Panc1 (cell line): ENCODE results near the gene CELF2. TPM values are rescaled to one million over a fixed set of nuclear protein-coding genes. Genes with fewer than 3 reads are reported as not detected.

Source experiments
- ATAC-seq: fragments of 200-7000 bp; cut with Tn5 transposase; 2 replicates; pipeline ENCODE4 v1.9.1; 2020; ENCODE audit warnings: mild to moderate bottlenecking, moderate library complexity
- BruUV-seq: library from RNA; stranded (reverse); fragments of 400-500 nt; replicated peaks from 2 replicates; lab custom pipeline; 2021; lab: Mats Ljungman, UMichigan
- CTCF ChIA-PET: fragments of 300-600 bp; sonication (Branson Sonifier 250); formaldehyde crosslinking; loops from one replicate; lab custom pipeline; 2022; ENCODE audit warnings: antibody characterized with exemption; lab: Charles Lee
- POLR2A ChIA-PET: fragments of 300-600 bp; sonication (Branson Sonifier 250); formaldehyde crosslinking; loops from one replicate; lab custom pipeline; 2022; ENCODE audit warnings: antibody characterized with exemption; lab: Charles Lee
- DNase-seq: peaks from one replicate; pipeline ENCODE4 v3.0.0-alpha.2; 2010; ENCODE audit warnings: low read depth, low spot score
- H3K27ac ChIP-seq: 2 replicates; pipeline ENCODE4 v1.5.1; 2011; ENCODE audit warnings: mild to moderate bottlenecking, low read length, inconsistent platforms
- H3K27me3 ChIP-seq: fragments of 200-500 bp; sonication (Bioruptor generic); 2 replicates; pipeline ENCODE4 v1.6.0; 2014; ENCODE audit warnings: low read length, inconsistent platforms; ENCODE audit not compliant: control insufficient read depth, insufficient read depth
- H3K36me3 ChIP-seq: fragments of 200-500 bp; sonication (Bioruptor generic); 2 replicates; pipeline ENCODE4 v1.5.1; 2014; ENCODE audit warnings: inconsistent platforms, mild to moderate bottlenecking, low read length, moderate library complexity; ENCODE audit not compliant: control insufficient read depth, insufficient read depth
- H3K4me1 ChIP-seq: 2 replicates; pipeline ENCODE4 v1.5.1; 2011; ENCODE audit warnings: inconsistent platforms, mild to moderate bottlenecking, low read length, moderate library complexity; ENCODE audit not compliant: control insufficient read depth, insufficient read depth
- H3K4me3 ChIP-seq, 2 experiments: 2 replicates each; pipeline ENCODE4 v1.5.1; 2011 to 2012; ENCODE audit warnings: low read depth in 2 of 2, low read length in 2 of 2, mild to moderate bottlenecking in 2 of 2, inconsistent platforms in 1 of 2, moderate library complexity in 1 of 2
- H3K9me3 ChIP-seq: fragments of 200-500 bp; sonication (Bioruptor generic); 2 replicates; pipeline ENCODE4 v1.5.1; 2014; ENCODE audit warnings: low read depth, mild to moderate bottlenecking, inconsistent platforms, low read length, moderate library complexity; ENCODE audit not compliant: control insufficient read depth, insufficient read depth
- POLR2AphosphoS5 ChIP-seq: IDR thresholded peaks from 2 replicates; pipeline ENCODE4 v1.6.1; 2012; ENCODE audit warnings: mild to moderate bottlenecking, low read depth, low read length, moderate library complexity
- SIN3A ChIP-seq: IDR thresholded peaks from 2 replicates; pipeline ENCODE4 v1.6.1; 2012; ENCODE audit warnings: low read depth, mild to moderate bottlenecking, low read length, moderate library complexity, borderline replicate concordance; ENCODE audit not compliant: insufficient read depth
- TCF7L2 ChIP-seq: IDR thresholded peaks from 2 replicates; pipeline ENCODE4 v1.6.1; 2011; ENCODE audit warnings: mild to moderate bottlenecking, low read depth, low read length, inconsistent platforms
- in situ Hi-C: cut with HindIII; loops from 2 replicates; pipeline ENCODE4 v1.10.0; 2016; ENCODE audit warnings: low sequenced_read_pairs, low pct_unique_long_range_greater_than_20kb
- intact Hi-C: fragments of 100-400 bp; cut with micrococcal nuclease; formaldehyde crosslinking; loops from one replicate; pipeline ENCODE4 v1.10.0; 2022; ENCODE audit not compliant: unreplicated experiment
- total RNA-seq: library from RNA; stranded (reverse); gene quantifications from one replicate; pipeline ENCODE4 v1.2.1, GENCODE V29; 2021; ENCODE audit not compliant: unreplicated experiment
- TF ChIP-seq, protein P1 (sequence below): fragments of 450-650 bp; IDR thresholded peaks from 2 replicates; pipeline ENCODE4 v1.5.1; 2017; ENCODE audit warnings: mild to moderate bottlenecking
- TF ChIP-seq, protein P2 (sequence below), 2 experiments: IDR thresholded peaks; 2 replicates each; pipeline ENCODE4 v1.6.1; 2011 to 2012; ENCODE audit warnings: low read depth in 2 of 2, control low read depth in 1 of 2, low read length in 1 of 2, mild to moderate bottlenecking in 1 of 2, moderate library complexity in 1 of 2; ENCODE audit not compliant: insufficient read depth in 1 of 2

The CELF2 gene
- total RNA-seq, 1 experiment from 2014 or later, result 0.44 TPM

DNA sequence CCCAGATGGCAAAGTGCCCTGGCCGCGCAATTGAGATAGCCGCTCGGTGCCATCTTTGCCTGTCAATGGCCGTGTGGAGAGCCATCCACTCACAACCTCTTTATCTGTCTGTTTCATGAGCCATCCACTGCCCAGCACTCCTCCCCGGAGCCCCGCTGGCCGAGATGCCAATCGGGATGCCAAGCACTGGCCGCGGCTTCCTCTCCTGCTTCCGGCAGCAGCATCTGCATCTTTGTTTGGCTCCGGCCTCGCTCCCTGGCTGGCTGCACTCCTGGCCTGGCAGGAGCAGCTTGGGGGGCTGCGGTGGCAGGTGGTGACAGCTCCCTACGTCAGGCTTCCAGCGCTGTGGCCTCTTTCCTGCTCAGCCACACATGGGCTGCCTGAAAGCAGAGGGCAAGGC is 362.1 kb downstream of the CELF2 start:
- ATAC-seq (no peak), DNase-seq (no peak)
- H3K27me3 ChIP-seq, result no peaks in the 10 kb centered on the region
- intact Hi-C loops, result no loop called here
- in situ Hi-C loops, result no loop called here
- POLR2A ChIA-PET, result no interaction called here
- no peak overlapping the region for H3K27ac ChIP-seq
- CTCF ChIA-PET, result no interaction called here
- H3K9me3 ChIP-seq, result no peaks in the 10 kb centered on the region
- no peaks in the 10 kb centered on the region for H3K36me3 ChIP-seq
- TF ChIP-seq TCF7L2 (no peak), SIN3A (no peak)
- TF ChIP-seq, protein P1, sequence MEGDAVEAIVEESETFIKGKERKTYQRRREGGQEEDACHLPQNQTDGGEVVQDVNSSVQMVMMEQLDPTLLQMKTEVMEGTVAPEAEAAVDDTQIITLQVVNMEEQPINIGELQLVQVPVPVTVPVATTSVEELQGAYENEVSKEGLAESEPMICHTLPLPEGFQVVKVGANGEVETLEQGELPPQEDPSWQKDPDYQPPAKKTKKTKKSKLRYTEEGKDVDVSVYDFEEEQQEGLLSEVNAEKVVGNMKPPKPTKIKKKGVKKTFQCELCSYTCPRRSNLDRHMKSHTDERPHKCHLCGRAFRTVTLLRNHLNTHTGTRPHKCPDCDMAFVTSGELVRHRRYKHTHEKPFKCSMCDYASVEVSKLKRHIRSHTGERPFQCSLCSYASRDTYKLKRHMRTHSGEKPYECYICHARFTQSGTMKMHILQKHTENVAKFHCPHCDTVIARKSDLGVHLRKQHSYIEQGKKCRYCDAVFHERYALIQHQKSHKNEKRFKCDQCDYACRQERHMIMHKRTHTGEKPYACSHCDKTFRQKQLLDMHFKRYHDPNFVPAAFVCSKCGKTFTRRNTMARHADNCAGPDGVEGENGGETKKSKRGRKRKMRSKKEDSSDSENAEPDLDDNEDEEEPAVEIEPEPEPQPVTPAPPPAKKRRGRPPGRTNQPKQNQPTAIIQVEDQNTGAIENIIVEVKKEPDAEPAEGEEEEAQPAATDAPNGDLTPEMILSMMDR, result no peak
- no TSS peak for BruUV-seq
- H3K4me3 ChIP-seq, result no peak overlapping the region
- H3K4me1 ChIP-seq, result no peaks in the 10 kb centered on the region

DNA sequence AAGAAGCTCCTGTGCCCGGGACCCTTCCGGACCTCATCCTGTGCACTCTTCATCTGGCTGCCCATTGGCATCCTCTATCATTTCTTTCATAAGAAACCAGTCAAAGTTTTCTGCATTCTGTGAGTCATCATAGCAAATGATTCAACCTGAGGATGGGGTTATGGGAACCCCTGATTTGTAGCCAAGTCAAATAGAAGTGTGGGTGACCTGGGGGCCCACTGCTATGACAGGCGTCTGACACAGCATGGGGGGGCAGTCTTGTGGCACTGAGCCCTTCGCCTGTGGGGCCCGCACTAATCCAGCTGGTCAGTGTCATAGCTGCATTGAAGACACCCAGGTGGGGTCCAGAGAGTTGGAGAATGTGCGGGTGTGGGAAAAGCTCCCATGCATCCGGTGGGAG is 363.4 kb downstream of the CELF2 start:
- ATAC-seq, result no peak
- no peak for DNase-seq
- in situ Hi-C loops, result no loop called here
- CTCF ChIA-PET, result no interaction called here
- POLR2A ChIA-PET, result no interaction called here
- H3K27me3 ChIP-seq, result no peaks in the 10 kb centered on the region
- no peak overlapping the region for H3K27ac ChIP-seq
- no peak overlapping the region for H3K4me3 ChIP-seq
- intact Hi-C loops, result no loop called here
- no peaks in the 10 kb centered on the region for H3K36me3 ChIP-seq
- BruUV-seq, result no TSS peak
- no peaks in the 10 kb centered on the region for H3K9me3 ChIP-seq
- no peaks in the 10 kb centered on the region for H3K4me1 ChIP-seq
- TF ChIP-seq, protein P2, sequence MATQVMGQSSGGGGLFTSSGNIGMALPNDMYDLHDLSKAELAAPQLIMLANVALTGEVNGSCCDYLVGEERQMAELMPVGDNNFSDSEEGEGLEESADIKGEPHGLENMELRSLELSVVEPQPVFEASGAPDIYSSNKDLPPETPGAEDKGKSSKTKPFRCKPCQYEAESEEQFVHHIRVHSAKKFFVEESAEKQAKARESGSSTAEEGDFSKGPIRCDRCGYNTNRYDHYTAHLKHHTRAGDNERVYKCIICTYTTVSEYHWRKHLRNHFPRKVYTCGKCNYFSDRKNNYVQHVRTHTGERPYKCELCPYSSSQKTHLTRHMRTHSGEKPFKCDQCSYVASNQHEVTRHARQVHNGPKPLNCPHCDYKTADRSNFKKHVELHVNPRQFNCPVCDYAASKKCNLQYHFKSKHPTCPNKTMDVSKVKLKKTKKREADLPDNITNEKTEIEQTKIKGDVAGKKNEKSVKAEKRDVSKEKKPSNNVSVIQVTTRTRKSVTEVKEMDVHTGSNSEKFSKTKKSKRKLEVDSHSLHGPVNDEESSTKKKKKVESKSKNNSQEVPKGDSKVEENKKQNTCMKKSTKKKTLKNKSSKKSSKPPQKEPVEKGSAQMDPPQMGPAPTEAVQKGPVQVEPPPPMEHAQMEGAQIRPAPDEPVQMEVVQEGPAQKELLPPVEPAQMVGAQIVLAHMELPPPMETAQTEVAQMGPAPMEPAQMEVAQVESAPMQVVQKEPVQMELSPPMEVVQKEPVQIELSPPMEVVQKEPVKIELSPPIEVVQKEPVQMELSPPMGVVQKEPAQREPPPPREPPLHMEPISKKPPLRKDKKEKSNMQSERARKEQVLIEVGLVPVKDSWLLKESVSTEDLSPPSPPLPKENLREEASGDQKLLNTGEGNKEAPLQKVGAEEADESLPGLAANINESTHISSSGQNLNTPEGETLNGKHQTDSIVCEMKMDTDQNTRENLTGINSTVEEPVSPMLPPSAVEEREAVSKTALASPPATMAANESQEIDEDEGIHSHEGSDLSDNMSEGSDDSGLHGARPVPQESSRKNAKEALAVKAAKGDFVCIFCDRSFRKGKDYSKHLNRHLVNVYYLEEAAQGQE (IDR thresholded peaks at IDR 0.05; ENCODE audit: insufficient read depth in 1 of 2, low read depth in 2 of 2, low read length in 1 of 2), result no peak
- TF ChIP-seq SIN3A, result no peak
- TF ChIP-seq TCF7L2, result no peak
- TF ChIP-seq POLR2AphosphoS5, result no peak
- TF ChIP-seq, protein P1, result no peak
